ENCODE data around the gene LAPTM5.
A peak's percentile ranks its signal among the peaks of the same experiment; 100 is the strongest.

The LAPTM5 gene

GRCh38 chr1:30757352-30758120 is at the start of gene LAPTM5:
TSS of gene LAPTM5 (minus strand) at chr1:30757774. CDS start at chr1:30757745, 29 bp downstream.
- H3K4me3 Mint-ChIP-seq: peak within 1 kb of the TSS; percentile 92
- DNase-seq (ENCODE audit: low spot score in 2 of 2) (peak; percentile 35 to 49), ATAC-seq (replicated peaks; ENCODE audit: extremely low read depth, poor library complexity, severe bottlenecking) (peak; percentile 30)
- H3K9me3 Mint-ChIP-seq: no peaks in the 10 kb centered on the region
- H3K4me1 Mint-ChIP-seq: peaks cover 87% of the 10 kb centered on the region
- H3K27me3 Mint-ChIP-seq: no peaks in the 10 kb centered on the region
- H3K36me3 Mint-ChIP-seq (ENCODE audit: insufficient read depth): peaks cover 44% of the 10 kb centered on the region
- peak within 1 kb of the TSS; percentile 94 for H3K27ac Mint-ChIP-seq (ENCODE audit: low read depth)

GRCh38 chr1:30806381-30807317 is 49.1 kb upstream of the LAPTM5 start:
- ATAC-seq (replicated peaks; ENCODE audit: extremely low read depth, poor library complexity, severe bottlenecking): no peak
- Mint-ChIP-seq H3K4me1 (no peaks in the 10 kb centered on the region), H3K36me3 (ENCODE audit: insufficient read depth) (no peaks in the 10 kb centered on the region), H3K27ac (ENCODE audit: low read depth) (no peak overlapping the region), H3K27me3 (peaks cover 59% of the 10 kb centered on the region), H3K4me3 (no peak overlapping the region), H3K9me3 (no peaks in the 10 kb centered on the region)
- no peak for DNase-seq (ENCODE audit: low spot score in 2 of 2)

GRCh38 chr1:30805304-30806003 is 47.9 kb upstream of the LAPTM5 start:
- Mint-ChIP-seq H3K27me3 (peaks cover 54% of the 10 kb centered on the region), H3K27ac (ENCODE audit: low read depth) (no peak overlapping the region), H3K36me3 (ENCODE audit: insufficient read depth) (no peaks in the 10 kb centered on the region), H3K4me1 (no peaks in the 10 kb centered on the region), H3K4me3 (no peak overlapping the region), H3K9me3 (no peaks in the 10 kb centered on the region)
- no peak for ATAC-seq (replicated peaks; ENCODE audit: extremely low read depth, poor library complexity, severe bottlenecking)
- DNase-seq (ENCODE audit: low spot score in 2 of 2): no peak

- Mint-ChIP-seq H3K27me3 (peaks cover 48% of the 10 kb centered on the region), H3K4me1 (no peaks in the 10 kb centered on the region), H3K9me3 (no peaks in the 10 kb centered on the region), H3K27ac (ENCODE audit: low read depth) (no peak overlapping the region), H3K36me3 (ENCODE audit: insufficient read depth) (no peaks in the 10 kb centered on the region), H3K4me3 (no peak overlapping the region)
- DNase-seq (ENCODE audit: low spot score in 2 of 2) (no peak), ATAC-seq (replicated peaks; ENCODE audit: extremely low read depth, poor library complexity, severe bottlenecking) (no peak)
Measured at GRCh38 chr1:30804822-30805221, 47.2 kb upstream of the LAPTM5 start.

GRCh38 chr1:30804352-30804751 is 46.8 kb upstream of the LAPTM5 start:
- H3K4me3 Mint-ChIP-seq: no peak overlapping the region
- DNase-seq (ENCODE audit: low spot score in 2 of 2): no peak
- peaks cover 43% of the 10 kb centered on the region for H3K27me3 Mint-ChIP-seq
- no peak for ATAC-seq (replicated peaks; ENCODE audit: extremely low read depth, poor library complexity, severe bottlenecking)
- H3K36me3 Mint-ChIP-seq (ENCODE audit: insufficient read depth): no peaks in the 10 kb centered on the region
- H3K4me1 Mint-ChIP-seq: no peaks in the 10 kb centered on the region
- H3K9me3 Mint-ChIP-seq: no peaks in the 10 kb centered on the region
- H3K27ac Mint-ChIP-seq (ENCODE audit: low read depth): no peak overlapping the region

- Mint-ChIP-seq H3K9me3 (no peaks in the 10 kb centered on the region), H3K4me3 (no peak overlapping the region), H3K4me1 (no peaks in the 10 kb centered on the region), H3K36me3 (ENCODE audit: insufficient read depth) (no peaks in the 10 kb centered on the region), H3K27me3 (peaks cover 42% of the 10 kb centered on the region), H3K27ac (ENCODE audit: low read depth) (no peak overlapping the region)
- DNase-seq (ENCODE audit: low spot score in 2 of 2): no peak
- ATAC-seq (replicated peaks; ENCODE audit: extremely low read depth, poor library complexity, severe bottlenecking): no peak
Measured at GRCh38 chr1:30803562-30803961, 46.0 kb upstream of the LAPTM5 start.

GRCh38 chr1:30801771-30802198 is 44.2 kb upstream of the LAPTM5 start:
- H3K4me3 Mint-ChIP-seq: no peak overlapping the region
- ATAC-seq (replicated peaks; ENCODE audit: extremely low read depth, poor library complexity, severe bottlenecking) (peak; percentile 62), DNase-seq (ENCODE audit: low spot score in 2 of 2) (peak; percentile 62 to 81)

GRCh38 chr1:30799233-30799511 is 41.6 kb upstream of the LAPTM5 start:
- H3K36me3 Mint-ChIP-seq (ENCODE audit: insufficient read depth): no peaks in the 10 kb centered on the region
- H3K4me1 Mint-ChIP-seq: no peaks in the 10 kb centered on the region
- H3K27me3 Mint-ChIP-seq: peaks cover 5% of the 10 kb centered on the region
- ATAC-seq (replicated peaks; ENCODE audit: extremely low read depth, poor library complexity, severe bottlenecking): no peak
- no peak overlapping the region for H3K4me3 Mint-ChIP-seq
- no peak for DNase-seq (ENCODE audit: low spot score in 2 of 2)
- no peaks in the 10 kb centered on the region for H3K9me3 Mint-ChIP-seq
- H3K27ac Mint-ChIP-seq (ENCODE audit: low read depth): no peak overlapping the region

More at GRCh38 chr1:30801771-30802198, 44.2 kb upstream of the LAPTM5 start:
- peaks cover 31% of the 10 kb centered on the region for H3K27me3 Mint-ChIP-seq
- no peaks in the 10 kb centered on the region for H3K36me3 Mint-ChIP-seq (ENCODE audit: insufficient read depth)
- H3K9me3 Mint-ChIP-seq: no peaks in the 10 kb centered on the region
- no peak overlapping the region for H3K27ac Mint-ChIP-seq (ENCODE audit: low read depth)
- H3K4me1 Mint-ChIP-seq: no peaks in the 10 kb centered on the region

- DNase-seq (ENCODE audit: low spot score in 2 of 2) (no peak), ATAC-seq (replicated peaks; ENCODE audit: extremely low read depth, poor library complexity, severe bottlenecking) (no peak)
- no peak overlapping the region for H3K27ac Mint-ChIP-seq (ENCODE audit: low read depth)
- no peaks in the 10 kb centered on the region for H3K4me1 Mint-ChIP-seq
- no peaks in the 10 kb centered on the region for H3K9me3 Mint-ChIP-seq
- H3K36me3 Mint-ChIP-seq (ENCODE audit: insufficient read depth): no peaks in the 10 kb centered on the region
- no peaks in the 10 kb centered on the region for H3K27me3 Mint-ChIP-seq
- no peak overlapping the region for H3K4me3 Mint-ChIP-seq
Measured at GRCh38 chr1:30798389-30799232, 41.0 kb upstream of the LAPTM5 start.

- peaks cover 9% of the 10 kb centered on the region for H3K4me1 Mint-ChIP-seq
- no peak for DNase-seq (ENCODE audit: low spot score in 2 of 2)
- no peak overlapping the region for H3K4me3 Mint-ChIP-seq
- no peaks in the 10 kb centered on the region for H3K9me3 Mint-ChIP-seq
- peaks cover 13% of the 10 kb centered on the region for H3K27me3 Mint-ChIP-seq
- no peaks in the 10 kb centered on the region for H3K36me3 Mint-ChIP-seq (ENCODE audit: insufficient read depth)
- no peak overlapping the region for H3K27ac Mint-ChIP-seq (ENCODE audit: low read depth)
- ATAC-seq (replicated peaks; ENCODE audit: extremely low read depth, poor library complexity, severe bottlenecking): no peak
Measured at GRCh38 chr1:30795026-30795425, 37.5 kb upstream of the LAPTM5 start.

GRCh38 chr1:30794260-30794659 is 36.7 kb upstream of the LAPTM5 start:
- ATAC-seq (replicated peaks; ENCODE audit: extremely low read depth, poor library complexity, severe bottlenecking) (no peak), DNase-seq (ENCODE audit: low spot score in 2 of 2) (no peak)
- H3K36me3 Mint-ChIP-seq (ENCODE audit: insufficient read depth): no peaks in the 10 kb centered on the region
- no peak overlapping the region for H3K27ac Mint-ChIP-seq (ENCODE audit: low read depth)
- no peaks in the 10 kb centered on the region for H3K9me3 Mint-ChIP-seq
- H3K4me3 Mint-ChIP-seq: no peak overlapping the region
- H3K4me1 Mint-ChIP-seq: peaks cover 9% of the 10 kb centered on the region
- peaks cover 21% of the 10 kb centered on the region for H3K27me3 Mint-ChIP-seq

GRCh38 chr1:30793209-30793608 is 35.6 kb upstream of the LAPTM5 start:
- no peak overlapping the region for H3K4me3 Mint-ChIP-seq
- H3K9me3 Mint-ChIP-seq: no peaks in the 10 kb centered on the region
- H3K36me3 Mint-ChIP-seq (ENCODE audit: insufficient read depth): no peaks in the 10 kb centered on the region
- ATAC-seq (replicated peaks; ENCODE audit: extremely low read depth, poor library complexity, severe bottlenecking): no peak
- H3K4me1 Mint-ChIP-seq: peaks cover 9% of the 10 kb centered on the region
- peaks cover 31% of the 10 kb centered on the region for H3K27me3 Mint-ChIP-seq
- DNase-seq (ENCODE audit: low spot score in 2 of 2): no peak
- H3K27ac Mint-ChIP-seq (ENCODE audit: low read depth): no peak overlapping the region
